Nephron (organoid): ENCODE results near the gene ADK.

Experiments used
- H3K27ac Mint-ChIP-seq, 3 experiments: 2 replicates each; pipeline ENCODE4 v1.8.0; 2020; ENCODE audit warnings: mixed read lengths in 3 of 3, mild to moderate bottlenecking in 2 of 3, moderate library complexity in 1 of 3
- H3K27me3 Mint-ChIP-seq: 2 replicates; pipeline ENCODE4 v1.8.0; 2021; ENCODE audit warnings: low read depth, mild to moderate bottlenecking, moderate library complexity, mixed read lengths
- H3K36me3 Mint-ChIP-seq: 2 replicates; pipeline ENCODE4 v1.8.0; 2020; ENCODE audit warnings: low read depth, mixed read lengths
- H3K4me1 Mint-ChIP-seq: 2 replicates; pipeline ENCODE4 v1.8.0; 2020; ENCODE audit warnings: mixed read lengths
- H3K4me3 Mint-ChIP-seq, 3 experiments: 2 replicates each; pipeline ENCODE4 v1.8.0; 2020; ENCODE audit warnings: mild to moderate bottlenecking in 3 of 3, mixed read lengths in 3 of 3, moderate library complexity in 2 of 3
- H3K9me3 Mint-ChIP-seq: 2 replicates; pipeline ENCODE4 v1.8.0; 2020; ENCODE audit warnings: mixed read lengths
- TF ChIP-seq, protein P1 (sequence below), 3 experiments: fragments of 200-600 bp; sonication (generic); IDR thresholded peaks; one replicate each; pipeline ENCODE4 v1.5.0; 2021; ENCODE audit warnings: antibody characterized with exemption in 3 of 3; ENCODE audit not compliant: unreplicated experiment in 3 of 3

Gene ADK

GRCh38 chr10:74150204-74150989, 624 bp upstream of the ADK start, which contains the start of gene AP3M1:
Gene AP3M1, minus strand, starts transcription at chr10:74150828. Its CDS starts 12,449 bp downstream, at chr10:74138379.
- H3K27ac Mint-ChIP-seq: peak within 1 kb of the TSS in 2 of 3 experiments; percentile 30 to 45
- TF ChIP-seq, protein P1, sequence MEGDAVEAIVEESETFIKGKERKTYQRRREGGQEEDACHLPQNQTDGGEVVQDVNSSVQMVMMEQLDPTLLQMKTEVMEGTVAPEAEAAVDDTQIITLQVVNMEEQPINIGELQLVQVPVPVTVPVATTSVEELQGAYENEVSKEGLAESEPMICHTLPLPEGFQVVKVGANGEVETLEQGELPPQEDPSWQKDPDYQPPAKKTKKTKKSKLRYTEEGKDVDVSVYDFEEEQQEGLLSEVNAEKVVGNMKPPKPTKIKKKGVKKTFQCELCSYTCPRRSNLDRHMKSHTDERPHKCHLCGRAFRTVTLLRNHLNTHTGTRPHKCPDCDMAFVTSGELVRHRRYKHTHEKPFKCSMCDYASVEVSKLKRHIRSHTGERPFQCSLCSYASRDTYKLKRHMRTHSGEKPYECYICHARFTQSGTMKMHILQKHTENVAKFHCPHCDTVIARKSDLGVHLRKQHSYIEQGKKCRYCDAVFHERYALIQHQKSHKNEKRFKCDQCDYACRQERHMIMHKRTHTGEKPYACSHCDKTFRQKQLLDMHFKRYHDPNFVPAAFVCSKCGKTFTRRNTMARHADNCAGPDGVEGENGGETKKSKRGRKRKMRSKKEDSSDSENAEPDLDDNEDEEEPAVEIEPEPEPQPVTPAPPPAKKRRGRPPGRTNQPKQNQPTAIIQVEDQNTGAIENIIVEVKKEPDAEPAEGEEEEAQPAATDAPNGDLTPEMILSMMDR (IDR thresholded peaks at IDR 0.05; ENCODE audit: unreplicated experiment in 3 of 3): no peak
- H3K36me3 Mint-ChIP-seq: peaks cover 16% of the 10 kb centered on the region
- H3K4me1 Mint-ChIP-seq: peaks cover 41% of the 10 kb centered on the region
- no peak within 1 kb of the TSS for H3K4me3 Mint-ChIP-seq
- no peaks in the 10 kb centered on the region for H3K27me3 Mint-ChIP-seq
- no peaks in the 10 kb centered on the region for H3K9me3 Mint-ChIP-seq

- H3K27me3 Mint-ChIP-seq: no peaks in the 10 kb centered on the region
- H3K27ac Mint-ChIP-seq: peak overlapping the region in 2 of 3 experiments; percentile 30 to 45
- no peaks in the 10 kb centered on the region for H3K9me3 Mint-ChIP-seq
- H3K4me1 Mint-ChIP-seq: peaks cover 39% of the 10 kb centered on the region
- TF ChIP-seq, protein P1 (IDR thresholded peaks at IDR 0.05; ENCODE audit: unreplicated experiment in 3 of 3): no peak
- peaks cover 5% of the 10 kb centered on the region for H3K36me3 Mint-ChIP-seq
- H3K4me3 Mint-ChIP-seq: no peak overlapping the region
These were observed 1.1 kb downstream of the ADK start for GRCh38 chr10:74151879-74152722.

GRCh38 chr10:74153123-74153522, 2.1 kb downstream of the ADK start:
- Mint-ChIP-seq H3K9me3 (no peaks in the 10 kb centered on the region), H3K27me3 (no peaks in the 10 kb centered on the region), H3K27ac (peak overlapping the region in 1 of 3 experiments; percentile 15), H3K4me3 (peak overlapping the region; percentile 18 to 71 (median 58)), H3K36me3 (peaks cover under 1% of the 10 kb centered on the region), H3K4me1 (peaks cover 36% of the 10 kb centered on the region)
- TF ChIP-seq, protein P1 (IDR thresholded peaks at IDR 0.05; ENCODE audit: unreplicated experiment in 3 of 3): peak in 1 of 3 experiments; percentile 19

DNA sequence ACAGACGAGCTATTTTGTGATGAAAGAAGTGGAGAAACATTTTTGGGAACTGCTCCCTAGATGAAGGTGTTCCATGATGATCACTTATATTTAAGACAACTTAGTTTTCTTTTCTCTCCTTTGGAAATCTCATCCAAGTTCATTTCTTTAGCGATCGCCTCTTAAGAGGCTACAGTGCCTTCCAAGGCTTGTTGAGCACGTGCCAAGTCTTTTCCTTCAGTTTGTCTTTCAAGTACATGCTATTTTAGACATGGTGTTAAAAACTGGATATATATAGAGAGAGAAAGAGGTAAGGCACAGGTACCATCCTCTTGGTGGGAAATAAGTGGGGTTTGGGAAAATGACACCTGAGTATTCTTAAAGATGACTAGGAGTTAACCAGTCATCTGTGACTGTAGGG, 2.7 kb downstream of the ADK start:
- Mint-ChIP-seq H3K4me3 (peak overlapping the region in 1 of 3 experiments; percentile 71), H3K36me3 (no peaks in the 10 kb centered on the region), H3K27me3 (no peaks in the 10 kb centered on the region), H3K27ac (peak overlapping the region in 1 of 3 experiments; percentile 15), H3K9me3 (no peaks in the 10 kb centered on the region), H3K4me1 (peaks cover 35% of the 10 kb centered on the region)
- TF ChIP-seq, protein P1 (IDR thresholded peaks at IDR 0.05; ENCODE audit: unreplicated experiment in 3 of 3): no peak

DNA sequence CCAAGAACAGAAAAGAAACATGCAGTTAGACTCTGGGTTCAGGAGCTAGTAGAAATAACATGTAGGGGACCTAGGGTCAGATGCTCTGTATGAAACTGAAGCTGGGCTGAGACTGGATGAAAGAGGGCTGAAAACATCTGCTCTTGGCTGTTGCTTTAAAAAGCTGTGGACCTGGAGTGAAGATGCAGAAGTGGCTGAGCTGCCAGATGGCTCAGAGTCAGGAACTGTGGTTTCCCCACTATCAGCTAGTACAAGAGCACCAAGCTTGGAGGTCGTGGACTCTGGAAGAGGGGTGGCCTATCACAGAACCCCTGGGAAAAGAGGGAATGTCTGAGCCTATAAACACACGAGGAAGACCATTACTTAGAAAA, 5.9 kb downstream of the ADK start:
- Mint-ChIP-seq H3K27me3 (no peaks in the 10 kb centered on the region), H3K4me3 (no peak overlapping the region)
- TF ChIP-seq, protein P1 (IDR thresholded peaks at IDR 0.05; ENCODE audit: unreplicated experiment in 3 of 3): no peak

More for the DNA sequence above, 5.9 kb downstream of the ADK start:
- Mint-ChIP-seq H3K4me1 (peaks cover 35% of the 10 kb centered on the region), H3K36me3 (no peaks in the 10 kb centered on the region), H3K27ac (peak overlapping the region in 2 of 3 experiments; percentile 7 to 15), H3K9me3 (no peaks in the 10 kb centered on the region)
